Esophagus muscularis mucosa (tissue), 4 donors: ENCODE data around the gene SLC8A1. TPM values are rescaled to one million over a fixed set of nuclear protein-coding genes. Genes with fewer than 3 reads are reported as not detected.

Source experiments
- DNase-seq: peaks from one replicate; pipeline ENCODE4 v3.0.0-alpha.2; 2017; ENCODE audit errors: extremely low spot score
- H3K27ac ChIP-seq, 4 donors: fragments of 200-600 bp; sonication (generic); replicated peaks in 1 of 4; 1 replicate in 3 of 4; 2 replicates in 1 of 4; pipeline ENCODE4 v1.5.1; 2016 to 2019; ENCODE audit warnings: mild to moderate bottlenecking in 1 of 4
- H3K27me3 ChIP-seq, 4 donors: fragments of 200-600 bp; sonication (generic); one replicate each; pipeline versions ENCODE4 v1.5.1 to v1.6.0; 2016 to 2019
- H3K36me3 ChIP-seq, 4 donors: fragments of 200-600 bp; sonication (generic); one replicate each; pipeline ENCODE4 v1.5.1; 2016 to 2019
- H3K4me1 ChIP-seq, 4 donors: fragments of 200-600 bp; sonication (generic); one replicate each; pipeline ENCODE4 v1.5.1; 2016 to 2019
- H3K4me3 ChIP-seq, 4 donors: fragments of 200-600 bp; sonication (generic); 1 replicate in 2 of 4; 2 replicates in 2 of 4; pipeline ENCODE4 v1.5.1; 2016 to 2019; ENCODE audit warnings: mild to moderate bottlenecking in 4 of 4, moderate library complexity in 1 of 4
- H3K9me3 ChIP-seq, 4 donors: fragments of 200-600 bp; sonication (generic); 1 replicate in 3 of 4; 2 replicates in 1 of 4; pipeline ENCODE4 v1.5.1; 2016 to 2019
- CTCF ChIP-seq, 3 experiments: fragments of 200-600 bp in 2 of 3; fragments of 450-650 bp in 1 of 3; sonication (generic) in 2 of 3; IDR thresholded peaks; one replicate each; pipeline ENCODE4 v1.5.1; 2017 to 2019; ENCODE audit warnings: antibody characterized with exemption in 3 of 3, mild to moderate bottlenecking in 2 of 3, moderate library complexity in 1 of 3
- EP300 ChIP-seq: sonication (generic); formaldehyde crosslinking; IDR thresholded peaks from one replicate; pipeline ENCODE4 v1.6.1; 2017; ENCODE audit warnings: antibody characterized with exemption
- POLR2A ChIP-seq: fragments of 450-650 bp; IDR thresholded peaks from one replicate; pipeline ENCODE4 v1.6.1; 2017; ENCODE audit warnings: antibody characterized with exemption, moderate library complexity, mild to moderate bottlenecking, low read depth
- POLR2AphosphoS5 ChIP-seq, 2 donors: sonication (generic); formaldehyde crosslinking; IDR thresholded peaks; one replicate each; pipeline ENCODE4 v1.6.1; 2017; ENCODE audit warnings: antibody characterized with exemption in 2 of 2
- WGBS: methylation state at CpG from one replicate; pipeline ENCODE4 v1.1.5; 2018; 5-methylcytosine and 5-hydroxymethylcytosine counted together
- intact Hi-C: fragments of 100-400 bp; cut with DNase I; formaldehyde crosslinking; loops from one replicate; pipeline ENCODE4 v1.15.1; 2023
- total RNA-seq, 4 donors: library from RNA; depleted of rRNA; stranded (reverse); fragments of >200 nt; gene quantifications; one replicate each; pipeline versions ENCODE4 v1.1.0 to v1.2.1, GENCODE V29; 2016

The SLC8A1 gene
- total RNA-seq, 4 donors from 2014 or later, result 105 to 166 (median 157) TPM

DNA sequence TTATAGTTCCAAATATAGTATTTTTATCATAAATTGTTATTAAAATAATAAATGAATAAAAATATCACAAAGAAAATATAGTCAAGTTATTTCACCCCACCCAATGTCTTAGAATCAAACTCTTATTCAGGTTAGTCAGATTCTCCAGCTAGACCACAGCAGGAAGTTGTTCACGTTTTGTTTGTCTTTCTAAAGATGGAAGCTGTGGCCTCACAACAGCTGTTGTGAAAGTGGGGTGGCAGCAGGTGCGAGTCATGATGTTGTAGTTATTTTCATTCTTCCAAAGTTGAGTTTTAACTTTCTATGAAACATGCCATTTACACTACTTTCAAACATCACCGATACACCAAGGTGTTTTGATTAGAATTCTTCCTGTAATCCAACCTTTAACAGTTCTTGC is 272.9 kb downstream of the SLC8A1 start:
- peaks cover 0 to 7% (median 2%) of the 10 kb centered on the region in 4 donors for H3K36me3 ChIP-seq
- H3K4me3 ChIP-seq, result no peak overlapping the region
- no peaks in the 10 kb centered on the region for H3K27me3 ChIP-seq
- no peak for DNase-seq
- H3K27ac ChIP-seq, result no peak overlapping the region
- H3K4me1 ChIP-seq, result peaks cover 2 to 14% (median 11%) of the 10 kb centered on the region in 4 donors
- 86% methylated on average over 3 of the region's 3 CpGs for WGBS
- no peaks in the 10 kb centered on the region for H3K9me3 ChIP-seq
- intact Hi-C loops, result no loop called here
- TF ChIP-seq CTCF (IDR thresholded peaks at IDR 0.05), result no peak
- no peak for TF ChIP-seq EP300
- no peak for TF ChIP-seq POLR2AphosphoS5 (IDR thresholded peaks at IDR 0.05)
- no peak for TF ChIP-seq POLR2A

- Histone ChIP-seq H3K27ac (no peak overlapping the region), H3K9me3 (no peaks in the 10 kb centered on the region), H3K4me1 (peaks cover 2 to 14% (median 11%) of the 10 kb centered on the region in 4 donors), H3K27me3 (no peaks in the 10 kb centered on the region), H3K36me3 (peaks cover 0 to 7% (median 2%) of the 10 kb centered on the region in 4 donors), H3K4me3 (no peak overlapping the region)
- intact Hi-C loops, result no loop called here
- 95% methylated on average over 6 of the region's 6 CpGs for WGBS
- TF ChIP-seq EP300 (no peak), POLR2A (no peak), POLR2AphosphoS5 (IDR thresholded peaks at IDR 0.05) (no peak), CTCF (IDR thresholded peaks at IDR 0.05) (no peak)
- DNase-seq, result no peak
Observed at GRCh38 chr2:40178171-40178778, 273.6 kb downstream of the SLC8A1 start.

GRCh38 chr2:40177366-40177765 is 274.5 kb downstream of the SLC8A1 start:
- H3K9me3 ChIP-seq, result no peaks in the 10 kb centered on the region
- no peak for TF ChIP-seq EP300
- peaks cover 2 to 14% (median 10%) of the 10 kb centered on the region in 4 donors for H3K4me1 ChIP-seq
- no peak for DNase-seq
- H3K4me3 ChIP-seq, result no peak overlapping the region
- intact Hi-C loops, result no loop called here
- peaks cover 0 to 7% (median 2%) of the 10 kb centered on the region in 4 donors for H3K36me3 ChIP-seq
- H3K27ac ChIP-seq, result no peak overlapping the region
- H3K27me3 ChIP-seq, result no peaks in the 10 kb centered on the region
- WGBS, result 50% methylated on average over 6 of the region's 6 CpGs

- H3K27ac ChIP-seq, result no peak overlapping the region
- TF ChIP-seq EP300 (no peak), POLR2AphosphoS5 (IDR thresholded peaks at IDR 0.05) (no peak)
- no peaks in the 10 kb centered on the region for H3K9me3 ChIP-seq
- no peaks in the 10 kb centered on the region for H3K27me3 ChIP-seq
- peaks cover 0 to 18% (median 2%) of the 10 kb centered on the region in 4 donors for H3K36me3 ChIP-seq
- intact Hi-C loops, result no loop called here
- WGBS, result 68% methylated on average over 2 of the region's 2 CpGs
- no peak overlapping the region for H3K4me3 ChIP-seq
- H3K4me1 ChIP-seq, result peaks cover 2 to 14% (median 6%) of the 10 kb centered on the region in 4 donors
- DNase-seq, result no peak
Observed at GRCh38 chr2:40173276-40173675, 278.6 kb downstream of the SLC8A1 start.

DNA sequence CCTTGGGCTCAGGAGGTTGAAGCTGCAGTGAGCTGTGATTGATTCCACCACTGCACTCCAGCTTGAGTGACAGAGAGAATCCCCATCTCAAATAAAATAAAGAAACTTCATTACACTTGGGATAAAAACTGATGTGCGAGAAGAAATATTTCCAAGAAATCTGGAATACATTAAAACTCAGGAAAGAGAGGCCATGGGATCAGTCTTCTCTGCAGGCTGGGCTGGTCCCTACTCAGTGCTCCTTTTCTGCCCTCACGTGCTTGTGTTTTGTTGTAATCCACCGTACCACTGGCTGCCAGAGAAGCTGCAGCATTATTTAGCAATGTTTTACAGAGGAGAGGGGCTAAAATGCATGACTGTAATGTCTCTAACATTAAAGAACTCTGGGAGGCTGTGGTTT is 282.0 kb downstream of the SLC8A1 start:
- TF ChIP-seq POLR2A, result no peak
- TF ChIP-seq POLR2AphosphoS5 (IDR thresholded peaks at IDR 0.05), result no peak
- TF ChIP-seq CTCF (IDR thresholded peaks at IDR 0.05), result no peak
- no peak for TF ChIP-seq EP300
- H3K4me3 ChIP-seq, result no peak overlapping the region
- H3K9me3 ChIP-seq, result no peaks in the 10 kb centered on the region
- no peak for DNase-seq
- WGBS, result 91% methylated on average over 3 of the region's 3 CpGs
- H3K4me1 ChIP-seq, result peaks cover 12 to 17% (median 14%) of the 10 kb centered on the region in 4 donors
- H3K27me3 ChIP-seq, result no peaks in the 10 kb centered on the region
- peaks cover 0 to 11% (median 0%) of the 10 kb centered on the region in 4 donors for H3K36me3 ChIP-seq
- no peak overlapping the region for H3K27ac ChIP-seq
- intact Hi-C loops, result no loop called here

- H3K4me3 ChIP-seq, result no peak overlapping the region
- no peak for DNase-seq
- no peaks in the 10 kb centered on the region for H3K27me3 ChIP-seq
- H3K36me3 ChIP-seq, result peaks cover 0 to 15% (median under 1%) of the 10 kb centered on the region in 4 donors
- H3K9me3 ChIP-seq, result no peaks in the 10 kb centered on the region
- 100% methylated on average over 1 of the region's 2 CpGs for WGBS
- peaks cover 17 to 21% (median 19%) of the 10 kb centered on the region in 4 donors for H3K4me1 ChIP-seq
- intact Hi-C loops, result no loop called here
- no peak for TF ChIP-seq POLR2AphosphoS5 (IDR thresholded peaks at IDR 0.05)
- TF ChIP-seq POLR2A, result no peak
- no peak for TF ChIP-seq EP300
- TF ChIP-seq CTCF (IDR thresholded peaks at IDR 0.05), result no peak
- H3K27ac ChIP-seq, result no peak overlapping the region
Observed at GRCh38 chr2:40169430-40169829, 282.5 kb downstream of the SLC8A1 start.
